Epithelial cell of esophagus (primary cell): ENCODE results near the gene EXD3.

Source experiments
- DNase-seq: peaks from one replicate; pipeline ENCODE4 v3.0.0; 2010; ENCODE audit warnings: low read depth
- H3K4me3 ChIP-seq: 2 replicates; pipeline ENCODE4 v1.5.1; 2011; ENCODE audit warnings: mild to moderate bottlenecking, low read length, control low read depth
- TF ChIP-seq, protein P1 (sequence below): IDR thresholded peaks from 2 replicates; pipeline ENCODE4 v1.5.1; 2011; ENCODE audit warnings: low read depth, mild to moderate bottlenecking, low read length, control low read depth, inconsistent platforms; ENCODE audit not compliant: insufficient read depth; ENCODE audit errors: missing control alignments

The EXD3 gene

DNA sequence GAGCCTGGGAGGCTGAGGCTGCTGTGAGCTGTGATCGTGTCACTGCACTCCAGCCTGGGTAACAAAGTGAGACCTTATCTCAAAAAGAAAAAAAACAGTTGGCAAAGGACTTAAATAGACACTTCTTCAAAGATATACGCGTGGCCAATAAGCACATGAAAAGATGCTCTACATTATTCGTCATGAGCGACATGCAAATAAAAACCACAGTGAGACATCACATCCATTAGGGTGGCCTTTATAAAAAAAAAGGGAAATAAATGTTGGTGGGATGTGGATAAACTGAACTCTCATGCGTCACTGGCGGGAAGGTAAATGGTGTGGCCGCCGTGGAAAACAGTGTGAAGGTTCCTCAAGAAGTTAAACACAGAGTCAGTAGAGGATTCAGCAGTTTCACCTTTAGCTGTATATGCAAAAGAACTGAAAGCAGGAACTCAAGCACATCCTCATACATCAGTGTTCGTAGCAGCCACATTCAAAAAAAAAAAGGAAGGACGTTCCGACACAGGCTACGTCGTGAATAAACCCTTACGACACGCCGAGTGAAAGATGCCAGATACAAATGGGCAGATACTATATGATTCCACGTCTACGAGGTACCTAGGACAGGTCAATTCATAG, 96.4 kb downstream of the EXD3 start:
- no peak overlapping the region for H3K4me3 ChIP-seq
- TF ChIP-seq, protein P1, sequence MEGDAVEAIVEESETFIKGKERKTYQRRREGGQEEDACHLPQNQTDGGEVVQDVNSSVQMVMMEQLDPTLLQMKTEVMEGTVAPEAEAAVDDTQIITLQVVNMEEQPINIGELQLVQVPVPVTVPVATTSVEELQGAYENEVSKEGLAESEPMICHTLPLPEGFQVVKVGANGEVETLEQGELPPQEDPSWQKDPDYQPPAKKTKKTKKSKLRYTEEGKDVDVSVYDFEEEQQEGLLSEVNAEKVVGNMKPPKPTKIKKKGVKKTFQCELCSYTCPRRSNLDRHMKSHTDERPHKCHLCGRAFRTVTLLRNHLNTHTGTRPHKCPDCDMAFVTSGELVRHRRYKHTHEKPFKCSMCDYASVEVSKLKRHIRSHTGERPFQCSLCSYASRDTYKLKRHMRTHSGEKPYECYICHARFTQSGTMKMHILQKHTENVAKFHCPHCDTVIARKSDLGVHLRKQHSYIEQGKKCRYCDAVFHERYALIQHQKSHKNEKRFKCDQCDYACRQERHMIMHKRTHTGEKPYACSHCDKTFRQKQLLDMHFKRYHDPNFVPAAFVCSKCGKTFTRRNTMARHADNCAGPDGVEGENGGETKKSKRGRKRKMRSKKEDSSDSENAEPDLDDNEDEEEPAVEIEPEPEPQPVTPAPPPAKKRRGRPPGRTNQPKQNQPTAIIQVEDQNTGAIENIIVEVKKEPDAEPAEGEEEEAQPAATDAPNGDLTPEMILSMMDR: no peak
- DNase-seq: no peak

- no peak overlapping the region for H3K4me3 ChIP-seq
- DNase-seq: no peak
- TF ChIP-seq, protein P1: no peak
These were observed 97.2 kb downstream of the EXD3 start for GRCh38 chr9:137325799-137326198.

DNA sequence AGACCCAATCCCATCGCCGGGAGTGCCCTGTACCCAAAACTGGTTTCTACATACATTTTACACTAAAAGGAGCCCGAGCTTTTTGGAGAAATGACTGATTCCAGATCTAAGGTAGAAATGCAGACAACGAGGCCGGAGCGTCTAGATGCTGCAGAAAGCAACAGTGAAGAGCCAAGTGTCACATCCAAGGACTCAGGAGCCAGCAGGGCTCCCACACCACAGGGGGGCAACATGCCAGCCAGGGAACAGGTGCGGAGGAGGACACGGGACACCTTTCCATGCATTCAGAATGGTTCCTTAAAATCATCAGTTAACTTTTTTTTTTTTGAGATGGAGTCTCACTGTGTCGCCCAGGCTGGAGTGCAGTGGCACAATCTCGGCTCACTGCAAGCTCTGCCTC, 97.8 kb downstream of the EXD3 start:
- TF ChIP-seq, protein P1: no peak
- DNase-seq: no peak
- H3K4me3 ChIP-seq: no peak overlapping the region

DNA sequence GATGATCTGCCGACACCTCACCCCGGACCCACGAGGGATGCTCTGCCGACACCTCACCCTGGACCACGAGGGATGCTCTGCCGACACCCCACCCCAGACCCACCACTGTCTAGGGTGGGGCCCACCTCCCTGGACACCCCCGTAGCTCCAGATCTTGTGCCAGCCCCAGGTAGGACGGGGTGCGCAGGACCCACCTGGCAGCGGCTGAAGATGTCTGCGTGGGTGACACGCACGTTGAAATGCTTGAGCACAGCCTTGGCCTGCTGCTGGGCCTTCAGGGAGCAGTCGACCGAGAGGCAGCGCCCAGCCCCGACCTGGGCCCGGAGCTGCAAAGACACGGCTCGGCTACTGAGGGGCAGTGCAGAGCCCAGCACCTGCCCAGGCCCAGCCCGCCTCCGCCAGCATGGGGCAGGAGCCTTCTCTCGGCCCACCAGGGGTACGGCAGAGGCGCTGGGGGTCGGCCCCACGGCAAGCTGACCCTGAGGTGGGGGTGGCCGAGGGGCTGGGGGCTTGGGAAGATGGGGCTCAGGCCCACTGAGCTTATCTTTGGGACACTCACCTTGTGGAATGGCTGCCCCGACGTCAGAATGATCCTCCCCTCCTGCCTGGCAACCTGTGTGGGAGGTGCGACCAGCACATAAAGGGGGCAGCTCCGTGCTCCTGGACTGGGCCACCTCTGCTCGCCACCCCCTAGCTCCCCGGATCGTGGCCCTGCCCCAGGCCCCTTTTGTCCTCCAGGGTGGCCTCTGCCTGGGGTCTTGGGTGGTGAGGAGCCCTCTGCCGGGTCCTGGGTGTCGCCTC, 99.2 kb downstream of the EXD3 start:
- DNase-seq: no peak
- TF ChIP-seq, protein P1: no peak
- H3K4me3 ChIP-seq: no peak overlapping the region

GRCh38 chr9:137321726-137322361, 101.1 kb downstream of the EXD3 start:
- DNase-seq: no peak
- H3K4me3 ChIP-seq: no peak overlapping the region
- TF ChIP-seq, protein P1: no peak

GRCh38 chr9:137320555-137321384, 102.2 kb downstream of the EXD3 start:
- H3K4me3 ChIP-seq: no peak overlapping the region
- TF ChIP-seq, protein P1: no peak
- DNase-seq: no peak
